T-cell (primary cell): ENCODE measurements around the gene CCDC136. TPM values are rescaled to one million over a fixed set of nuclear protein-coding genes. Genes with fewer than 3 reads are reported as not detected.

Source experiments
- ATAC-seq, 4 experiments: fragments of 200-7000 bp in 3 of 4; fragments of 150-1000 bp in 1 of 4; cut with Tn5 transposase; replicated peaks in 1 of 4; 1 replicate in 3 of 4; 2 replicates in 1 of 4; pipeline ENCODE4 v1.10.0; 2021; ENCODE audit warnings: moderate library complexity in 3 of 4, mild to moderate bottlenecking in 2 of 4, moderate number of reproducible peaks in 1 of 4
- CTCF ChIA-PET, 2 donors: fragments of 300-600 bp; sonication (Branson Sonifier 250); formaldehyde crosslinking; loops; one replicate each; lab custom pipeline; 2022; ENCODE audit warnings: antibody characterized with exemption in 2 of 2; lab: Charles Lee
- POLR2A ChIA-PET, 2 donors: fragments of 300-600 bp; sonication (Branson Sonifier 250); formaldehyde crosslinking; loops; one replicate each; lab custom pipeline; 2022; ENCODE audit warnings: antibody characterized with exemption in 2 of 2; lab: Charles Lee
- DNase-seq, 35 experiments: peaks; one replicate each; pipeline versions ENCODE4 v3.0.0 to v3.0.0-alpha.2; 2013 to 2023
- H3K27ac ChIP-seq: one replicate; pipeline ENCODE4 v1.5.1; 2013; ENCODE audit warnings: low read length
- H3K27me3 ChIP-seq, 2 experiments: replicated peaks in 1 of 2; 1 replicate in 1 of 2; 2 replicates in 1 of 2; pipeline versions ENCODE4 v1.6.1 to v1.7.0; 2013; ENCODE audit warnings: low read length in 1 of 2, mixed read lengths in 1 of 2; ENCODE audit not compliant: control insufficient read depth in 2 of 2, insufficient read depth in 2 of 2; ENCODE audit errors: extremely low read depth in 1 of 2
- H3K36me3 ChIP-seq, 2 donors: 1 replicate in 1 of 2; 2 replicates in 1 of 2; pipeline versions ENCODE4 v1.6.1 to v1.7.0; 2013; ENCODE audit warnings: low read length in 1 of 2; ENCODE audit not compliant: control insufficient read depth in 2 of 2, insufficient read depth in 1 of 2; ENCODE audit errors: extremely low read depth in 1 of 2
- H3K4me1 ChIP-seq, 2 experiments: 1 replicate in 1 of 2; 2 replicates in 1 of 2; pipeline versions ENCODE4 v1.6.1 to v1.7.0; 2013; ENCODE audit warnings: low read length in 2 of 2, mixed read lengths in 1 of 2; ENCODE audit not compliant: insufficient read depth in 2 of 2, control insufficient read depth in 1 of 2; ENCODE audit errors: extremely low read depth in 1 of 2
- H3K4me3 ChIP-seq, 2 donors: 1 replicate in 1 of 2; 2 replicates in 1 of 2; pipeline versions ENCODE4 v1.5.1 to v1.7.0; 2013; ENCODE audit warnings: mild to moderate bottlenecking in 2 of 2, low read length in 1 of 2, moderate library complexity in 1 of 2; ENCODE audit not compliant: control insufficient read depth in 1 of 2; ENCODE audit errors: extremely low read depth in 1 of 2
- H3K9me3 ChIP-seq: 2 replicates; pipeline ENCODE4 v1.7.0; 2013
- H3K27ac Mint-ChIP-seq, 2 donors: one replicate each; pipeline ENCODE4 v1.8.0; 2020 to 2021; ENCODE audit warnings: mild to moderate bottlenecking in 2 of 2, mixed read lengths in 2 of 2
- H3K27me3 Mint-ChIP-seq, 2 donors: one replicate each; pipeline ENCODE4 v1.8.0; 2021 to 2022; ENCODE audit warnings: mixed read lengths in 2 of 2
- H3K36me3 Mint-ChIP-seq: one replicate; pipeline ENCODE4 v1.8.0; 2021; ENCODE audit warnings: mixed read lengths
- H3K4me1 Mint-ChIP-seq, 3 donors: one replicate each; pipeline ENCODE4 v1.8.0; 2020 to 2022; ENCODE audit warnings: mixed read lengths in 3 of 3, mild to moderate bottlenecking in 1 of 3
- H3K4me3 Mint-ChIP-seq, 3 donors: one replicate each; pipeline ENCODE4 v1.8.0; 2020 to 2022; ENCODE audit warnings: mild to moderate bottlenecking in 3 of 3, mixed read lengths in 3 of 3, moderate library complexity in 3 of 3
- H3K9me3 Mint-ChIP-seq, 3 donors: one replicate each; pipeline ENCODE4 v1.8.0; 2020 to 2022; ENCODE audit warnings: mixed read lengths in 3 of 3
- WGBS: methylation state at CpG from one replicate; pipeline ENCODE4 v1.1.5; 2013; ENCODE audit warnings: missing lambda C conversion rate; ENCODE audit not compliant: insufficient coverage; 5-methylcytosine and 5-hydroxymethylcytosine counted together
- total RNA-seq, 35 experiments: library from RNA in 6 of 35; stranded (reverse) in 6 of 35; fragments of 120-200 nt in 1 of 35; gene quantifications; one replicate each; pipeline versions ENCODE4 v1.2.1 to v1.2.4 and lab custom pipeline; 2013 to 2026

Gene CCDC136
- total RNA-seq, 5 donors from 2014 or later (not counting 1 experiment from before 2014, with no cell fraction given), result 7.6 to 15.7 (median 14.6) TPM

DNA sequence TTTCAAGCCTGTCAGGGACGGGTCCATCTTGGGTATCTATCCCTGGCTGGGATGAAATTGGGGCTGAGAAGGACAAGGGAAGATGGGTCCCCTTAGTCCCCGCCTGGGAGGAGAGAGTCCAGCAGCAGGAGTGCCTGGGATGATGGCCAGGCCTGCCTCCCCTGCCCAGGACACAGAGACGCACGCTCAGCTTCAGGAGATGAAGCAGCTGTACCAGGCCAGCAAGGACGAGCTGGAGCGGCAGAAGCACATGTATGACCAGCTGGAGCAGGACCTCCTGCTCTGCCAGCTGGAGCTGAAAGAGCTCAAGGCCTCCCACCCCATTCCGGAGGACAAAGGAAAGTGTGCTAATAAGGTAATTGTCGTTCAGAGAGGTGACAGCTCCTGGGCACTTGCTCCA is 15.4 kb downstream of the CCDC136 start:
- H3K27ac ChIP-seq, result no peak overlapping the region
- no peak overlapping the region for H3K27ac Mint-ChIP-seq
- ATAC-seq, result no peak

DNA sequence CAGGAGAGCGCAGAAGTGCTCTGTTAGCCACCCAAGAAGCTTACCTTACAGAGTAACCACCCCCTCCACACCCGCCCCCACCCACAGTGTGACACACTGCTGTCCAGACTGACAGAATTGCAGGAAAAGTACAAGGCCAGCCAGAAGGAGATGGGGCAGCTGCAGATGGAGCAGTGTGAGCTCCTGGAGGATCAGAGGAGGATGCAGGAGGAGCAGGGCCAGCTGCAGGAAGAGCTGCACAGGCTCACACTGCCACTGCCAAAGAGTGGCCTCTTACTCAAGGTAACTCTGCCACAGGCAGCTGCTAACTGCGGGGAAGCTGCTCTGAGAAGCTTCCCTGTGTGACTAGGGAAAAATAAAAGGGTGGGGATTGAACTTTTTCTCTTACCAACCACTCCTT is 17.6 kb downstream of the CCDC136 start:
- no peak for ATAC-seq
- no peaks in the 10 kb centered on the region for H3K4me1 ChIP-seq
- no peak overlapping the region for H3K27ac ChIP-seq
- H3K27me3 Mint-ChIP-seq, result no peaks in the 10 kb centered on the region
- CTCF ChIA-PET, result no interaction called here
- H3K9me3 Mint-ChIP-seq, result no peaks in the 10 kb centered on the region
- no peaks in the 10 kb centered on the region for H3K27me3 ChIP-seq
- peaks cover 9 to 15% of the 10 kb centered on the region in 2 donors for H3K36me3 ChIP-seq
- no peak overlapping the region for H3K27ac Mint-ChIP-seq
- DNase-seq, result no peak
- H3K4me3 Mint-ChIP-seq, result no peak overlapping the region
- POLR2A ChIA-PET, result no interaction called here
- no peak overlapping the region for H3K4me3 ChIP-seq
- H3K36me3 Mint-ChIP-seq, result peaks cover 17% of the 10 kb centered on the region
- H3K9me3 ChIP-seq, result no peaks in the 10 kb centered on the region
- H3K4me1 Mint-ChIP-seq, result no peaks in the 10 kb centered on the region
- no CpG with 5 or more reads among the region's 3 CpGs for WGBS

More for the DNA sequence above, 15.4 kb downstream of the CCDC136 start:
- no peak overlapping the region for H3K4me3 ChIP-seq
- Mint-ChIP-seq H3K9me3 (no peaks in the 10 kb centered on the region), H3K36me3 (peaks cover 17% of the 10 kb centered on the region), H3K4me1 (no peaks in the 10 kb centered on the region), H3K4me3 (no peak overlapping the region), H3K27me3 (no peaks in the 10 kb centered on the region)
- H3K9me3 ChIP-seq, result no peaks in the 10 kb centered on the region
- H3K27me3 ChIP-seq, result no peaks in the 10 kb centered on the region
- WGBS, result 94% methylated on average over 8 of the region's 8 CpGs
- CTCF ChIA-PET, result interaction anchor here in 1 of 2 donors (0.6 kb wide), 1 partner anchor 315 kb away, joined by 3 read pairs; no protein-coding TSS in a partner anchor
- peaks cover 9 to 15% of the 10 kb centered on the region in 2 donors for H3K36me3 ChIP-seq
- H3K4me1 ChIP-seq, result no peaks in the 10 kb centered on the region
- DNase-seq, result no peak
- POLR2A ChIA-PET, result no interaction called here

DNA sequence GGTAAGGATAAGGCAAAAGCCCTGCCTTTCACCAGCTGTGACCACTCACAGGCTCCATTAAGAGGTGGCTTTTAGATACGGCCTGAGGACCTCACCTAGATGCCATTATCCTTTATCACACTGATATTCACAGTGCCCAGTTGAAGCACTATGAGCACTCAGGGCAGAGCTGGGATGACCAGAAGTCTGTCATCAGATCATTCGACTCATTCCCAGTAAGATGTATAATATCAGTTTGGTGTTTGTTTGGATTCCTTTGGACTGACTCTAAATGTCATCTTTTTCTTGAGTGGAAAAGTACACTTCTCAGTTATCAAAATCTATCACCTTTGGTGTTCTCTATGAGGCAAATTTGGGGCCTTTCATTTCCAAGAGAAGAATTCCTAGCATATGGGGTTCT is 18.7 kb downstream of the CCDC136 start:
- H3K27me3 ChIP-seq, result no peaks in the 10 kb centered on the region
- ATAC-seq (no peak), DNase-seq (no peak)
- peaks cover 5 to 10% of the 10 kb centered on the region in 2 donors for H3K36me3 ChIP-seq
- WGBS, result 100% methylated on average over 1 of the region's 2 CpGs
- no peak overlapping the region for H3K4me3 ChIP-seq
- Mint-ChIP-seq H3K36me3 (peaks cover 14% of the 10 kb centered on the region), H3K4me1 (no peaks in the 10 kb centered on the region), H3K9me3 (no peaks in the 10 kb centered on the region), H3K27me3 (no peaks in the 10 kb centered on the region), H3K4me3 (no peak overlapping the region), H3K27ac (no peak overlapping the region)
- no peaks in the 10 kb centered on the region for H3K9me3 ChIP-seq
- H3K4me1 ChIP-seq, result no peaks in the 10 kb centered on the region
- CTCF ChIA-PET, result no interaction called here
- POLR2A ChIA-PET, result no interaction called here
- H3K27ac ChIP-seq, result no peak overlapping the region

DNA sequence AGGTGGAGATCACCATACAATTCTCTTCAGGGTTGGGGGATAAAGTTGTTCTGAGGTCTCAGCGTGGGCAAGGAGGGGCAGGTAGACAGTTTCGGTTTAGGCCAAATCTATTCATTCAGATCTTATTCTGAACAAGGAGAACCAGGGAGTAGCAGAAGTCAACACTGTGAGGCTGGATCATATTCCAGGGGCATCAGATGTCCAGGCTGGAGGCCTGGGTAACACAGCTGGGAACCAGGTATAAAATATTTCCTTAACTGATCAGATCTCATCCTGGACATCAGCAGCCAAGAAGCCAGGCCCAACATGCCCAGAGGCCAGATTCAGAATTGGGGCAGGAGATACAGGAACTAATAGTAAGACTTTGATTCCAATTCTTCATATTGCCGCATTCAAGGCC is 19.2 kb downstream of the CCDC136 start:
- ChIA-PET CTCF (no interaction called here), POLR2A (no interaction called here)
- H3K36me3 ChIP-seq, result peaks cover 5 to 6% of the 10 kb centered on the region in 2 donors
- H3K27me3 ChIP-seq, result no peaks in the 10 kb centered on the region
- H3K36me3 Mint-ChIP-seq, result peaks cover 14% of the 10 kb centered on the region
- H3K27me3 Mint-ChIP-seq, result no peaks in the 10 kb centered on the region
- no peaks in the 10 kb centered on the region for H3K9me3 Mint-ChIP-seq
- no peaks in the 10 kb centered on the region for H3K4me1 ChIP-seq
- H3K4me1 Mint-ChIP-seq, result no peaks in the 10 kb centered on the region
- WGBS, result no CpG with 5 or more reads among the region's 3 CpGs
- H3K4me3 ChIP-seq, result no peak overlapping the region
- H3K4me3 Mint-ChIP-seq, result no peak overlapping the region
- no peak overlapping the region for H3K27ac ChIP-seq
- no peak overlapping the region for H3K27ac Mint-ChIP-seq
- ATAC-seq (no peak), DNase-seq (no peak)
- H3K9me3 ChIP-seq, result no peaks in the 10 kb centered on the region

GRCh38 chr7:128811631-128812430 is 20.1 kb downstream of the CCDC136 start:
- POLR2A ChIA-PET, result no interaction called here
- peaks cover 7% of the 10 kb centered on the region for H3K36me3 Mint-ChIP-seq
- no peak overlapping the region for H3K27ac ChIP-seq
- CTCF ChIA-PET, result interaction anchor here in 1 of 2 donors (0.5 to 0.6 kb wide), 2 partner anchors 50 to 85 kb away, joined by 3 to 4 read pairs; no protein-coding TSS in a partner anchor
- H3K27ac Mint-ChIP-seq, result no peak overlapping the region
- no peak overlapping the region for H3K4me3 ChIP-seq
- H3K9me3 Mint-ChIP-seq, result no peaks in the 10 kb centered on the region
- H3K27me3 Mint-ChIP-seq, result no peaks in the 10 kb centered on the region
- H3K36me3 ChIP-seq, result peaks cover 0 to 5% of the 10 kb centered on the region in 2 donors
- H3K4me3 Mint-ChIP-seq, result no peak overlapping the region
- 97% methylated on average over 9 of the region's 11 CpGs for WGBS
- H3K4me1 Mint-ChIP-seq, result no peaks in the 10 kb centered on the region
- no peaks in the 10 kb centered on the region for H3K4me1 ChIP-seq
- H3K27me3 ChIP-seq, result no peaks in the 10 kb centered on the region
- no peak for ATAC-seq
- DNase-seq, result no peak
- H3K9me3 ChIP-seq, result no peaks in the 10 kb centered on the region

DNA sequence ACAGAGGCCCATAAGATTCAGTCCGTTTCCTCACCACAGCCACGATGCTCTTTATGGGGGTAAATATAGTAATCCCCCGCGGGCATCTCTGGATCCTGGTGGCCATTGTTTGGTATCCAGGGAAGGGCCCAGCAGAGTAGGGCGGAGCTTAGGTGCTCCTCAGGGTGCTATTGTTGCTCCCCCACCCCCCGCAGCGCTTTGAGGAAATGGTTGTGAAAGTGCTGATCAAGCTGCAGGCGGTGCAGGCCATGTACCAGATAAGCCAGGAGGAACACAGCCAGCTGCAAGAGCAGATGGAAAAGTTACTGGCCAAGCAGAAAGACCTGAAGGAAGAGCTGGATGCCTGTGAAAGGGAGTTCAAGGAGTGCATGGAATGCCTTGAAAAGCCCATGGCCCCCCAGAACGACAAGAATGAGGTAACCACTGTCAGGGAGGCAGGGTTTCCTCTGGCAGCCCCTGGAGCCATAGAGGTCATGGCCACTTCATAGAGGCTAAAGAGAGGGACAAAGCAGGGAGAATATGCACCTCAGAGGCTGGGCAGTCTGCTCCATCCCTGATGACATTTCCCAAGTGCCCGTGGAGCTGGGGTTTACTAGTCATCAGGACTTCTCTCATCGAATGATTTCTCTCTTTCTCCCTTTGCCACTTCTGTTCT is 20.9 kb downstream of the CCDC136 start:
- no peak overlapping the region for H3K4me3 ChIP-seq
- H3K27me3 Mint-ChIP-seq, result peaks cover 0 to under 1% of the 10 kb centered on the region in 2 donors
- no peak overlapping the region for H3K27ac ChIP-seq
- H3K36me3 Mint-ChIP-seq, result peaks cover under 1% of the 10 kb centered on the region
- no peaks in the 10 kb centered on the region for H3K4me1 Mint-ChIP-seq
- POLR2A ChIA-PET, result no interaction called here
- CTCF ChIA-PET, result no interaction called here
- H3K4me1 ChIP-seq, result no peaks in the 10 kb centered on the region
- H3K27ac Mint-ChIP-seq, result no peak overlapping the region
- H3K4me3 Mint-ChIP-seq, result no peak overlapping the region
- ATAC-seq (no peak), DNase-seq (no peak)
- H3K27me3 ChIP-seq, result no peaks in the 10 kb centered on the region
- H3K9me3 Mint-ChIP-seq, result no peaks in the 10 kb centered on the region
- H3K36me3 ChIP-seq, result no peaks in the 10 kb centered on the region
- no peaks in the 10 kb centered on the region for H3K9me3 ChIP-seq
- 67% methylated on average over 10 of the region's 11 CpGs for WGBS
